Gastroesophageal sphincter (tissue), 4 donors: Measurements from ENCODE around the gene ABLIM2. TPM values are rescaled to one million over a fixed set of nuclear protein-coding genes. Genes with fewer than 3 reads are reported as not detected.

ENCODE experiments used
- ATAC-seq: fragments of 150-250 bp; one replicate; pipeline ENCODE4 v1.9.1; 2016; ENCODE audit warnings: mild to moderate bottlenecking, moderate library complexity
- H3K27ac ChIP-seq, 4 donors: fragments of 200-600 bp; sonication (generic) in 3 of 4; 1 replicate in 3 of 4; 2 replicates in 1 of 4; pipeline ENCODE4 v1.5.1; 2016 to 2019
- H3K27me3 ChIP-seq: fragments of 200-600 bp; sonication (generic); one replicate; pipeline ENCODE4 v1.5.1; 2019
- H3K36me3 ChIP-seq, 2 donors: fragments of 200-600 bp; sonication (generic); one replicate each; pipeline ENCODE4 v1.5.1; 2019; ENCODE audit warnings: control low read depth in 1 of 2
- H3K4me1 ChIP-seq, 3 donors: fragments of 200-600 bp; sonication (generic); 1 replicate in 2 of 3; 2 replicates in 1 of 3; pipeline ENCODE4 v1.5.1; 2016 to 2019; ENCODE audit warnings: control low read depth in 2 of 3
- H3K4me3 ChIP-seq, 2 donors: fragments of 200-600 bp; sonication (generic); one replicate each; pipeline ENCODE4 v1.5.1; 2019; ENCODE audit warnings: mild to moderate bottlenecking in 1 of 2, moderate library complexity in 1 of 2
- H3K9me3 ChIP-seq, 3 donors: fragments of 200-600 bp; sonication (generic); one replicate each; pipeline ENCODE4 v1.5.1; 2017 to 2019; ENCODE audit warnings: control low read depth in 2 of 3
- EP300 ChIP-seq: sonication (generic); formaldehyde crosslinking; IDR thresholded peaks from one replicate; pipeline ENCODE4 v1.6.1; 2017; ENCODE audit warnings: antibody characterized with exemption, mild to moderate bottlenecking
- POLR2A ChIP-seq, 2 donors: fragments of 450-650 bp; IDR thresholded peaks; one replicate each; pipeline ENCODE4 v1.6.1; 2017; ENCODE audit warnings: antibody characterized with exemption in 2 of 2, mild to moderate bottlenecking in 2 of 2, moderate library complexity in 1 of 2
- POLR2AphosphoS5 ChIP-seq: sonication (generic); formaldehyde crosslinking; IDR thresholded peaks from one replicate; pipeline ENCODE4 v1.6.1; 2017; ENCODE audit warnings: antibody characterized with exemption
- WGBS, 2 donors: methylation state at CpG; one replicate each; pipeline ENCODE4 v1.1.5; 2018; ENCODE audit warnings: low coverage in 1 of 2; 5-methylcytosine and 5-hydroxymethylcytosine counted together
- total RNA-seq, 4 donors: library from RNA; depleted of rRNA; stranded (reverse); fragments of >200 nt; gene quantifications; one replicate each; pipeline ENCODE4 v1.1.0, GENCODE V29; 2016
- TF ChIP-seq, protein P1 (sequence below), 4 experiments: fragments of 200-600 bp in 2 of 4; fragments of 450-650 bp in 2 of 4; sonication (generic) in 1 of 4; IDR thresholded peaks; one replicate each; pipeline ENCODE4 v1.5.1; 2017 to 2019; ENCODE audit warnings: antibody characterized with exemption in 4 of 4, mild to moderate bottlenecking in 2 of 4, moderate library complexity in 2 of 4

Gene ABLIM2
- total RNA-seq, 4 donors from 2014 or later, result 5.0 to 13.5 (median 8.0) TPM

DNA sequence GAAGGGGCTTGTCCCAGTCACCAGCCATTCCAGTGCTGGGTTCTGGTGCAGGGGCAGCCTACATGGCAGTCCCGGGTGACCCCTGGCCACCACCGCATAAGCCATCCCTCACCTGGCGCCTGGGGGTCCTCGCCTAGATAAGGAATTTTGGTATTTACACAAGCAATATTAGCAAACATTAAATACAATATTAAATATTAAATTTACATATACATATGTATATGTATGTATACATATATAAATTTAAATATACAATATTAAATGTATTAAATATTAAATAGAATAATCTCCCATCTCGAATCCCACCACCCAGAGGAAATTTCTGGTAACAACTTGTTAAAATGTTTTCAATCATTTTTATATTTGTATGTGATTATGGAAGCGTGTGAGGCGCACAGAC is 114.4 kb downstream of the ABLIM2 start:
- H3K4me3 ChIP-seq, result no peak overlapping the region
- no peaks in the 10 kb centered on the region for H3K27me3 ChIP-seq
- H3K9me3 ChIP-seq, result no peaks in the 10 kb centered on the region
- H3K27ac ChIP-seq, result no peak overlapping the region
- 88 to 94% methylated on average over 5 to 7 of the region's 7 CpGs for WGBS, 2 donors
- no peak for ATAC-seq
- no peaks in the 10 kb centered on the region for H3K4me1 ChIP-seq
- no peak for TF ChIP-seq POLR2A (IDR thresholded peaks at IDR 0.05)
- no peak for TF ChIP-seq EP300
- TF ChIP-seq, protein P1, sequence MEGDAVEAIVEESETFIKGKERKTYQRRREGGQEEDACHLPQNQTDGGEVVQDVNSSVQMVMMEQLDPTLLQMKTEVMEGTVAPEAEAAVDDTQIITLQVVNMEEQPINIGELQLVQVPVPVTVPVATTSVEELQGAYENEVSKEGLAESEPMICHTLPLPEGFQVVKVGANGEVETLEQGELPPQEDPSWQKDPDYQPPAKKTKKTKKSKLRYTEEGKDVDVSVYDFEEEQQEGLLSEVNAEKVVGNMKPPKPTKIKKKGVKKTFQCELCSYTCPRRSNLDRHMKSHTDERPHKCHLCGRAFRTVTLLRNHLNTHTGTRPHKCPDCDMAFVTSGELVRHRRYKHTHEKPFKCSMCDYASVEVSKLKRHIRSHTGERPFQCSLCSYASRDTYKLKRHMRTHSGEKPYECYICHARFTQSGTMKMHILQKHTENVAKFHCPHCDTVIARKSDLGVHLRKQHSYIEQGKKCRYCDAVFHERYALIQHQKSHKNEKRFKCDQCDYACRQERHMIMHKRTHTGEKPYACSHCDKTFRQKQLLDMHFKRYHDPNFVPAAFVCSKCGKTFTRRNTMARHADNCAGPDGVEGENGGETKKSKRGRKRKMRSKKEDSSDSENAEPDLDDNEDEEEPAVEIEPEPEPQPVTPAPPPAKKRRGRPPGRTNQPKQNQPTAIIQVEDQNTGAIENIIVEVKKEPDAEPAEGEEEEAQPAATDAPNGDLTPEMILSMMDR (IDR thresholded peaks at IDR 0.05), result no peak
- TF ChIP-seq POLR2AphosphoS5, result no peak
- peaks cover 0 to 9% of the 10 kb centered on the region in 2 donors for H3K36me3 ChIP-seq

DNA sequence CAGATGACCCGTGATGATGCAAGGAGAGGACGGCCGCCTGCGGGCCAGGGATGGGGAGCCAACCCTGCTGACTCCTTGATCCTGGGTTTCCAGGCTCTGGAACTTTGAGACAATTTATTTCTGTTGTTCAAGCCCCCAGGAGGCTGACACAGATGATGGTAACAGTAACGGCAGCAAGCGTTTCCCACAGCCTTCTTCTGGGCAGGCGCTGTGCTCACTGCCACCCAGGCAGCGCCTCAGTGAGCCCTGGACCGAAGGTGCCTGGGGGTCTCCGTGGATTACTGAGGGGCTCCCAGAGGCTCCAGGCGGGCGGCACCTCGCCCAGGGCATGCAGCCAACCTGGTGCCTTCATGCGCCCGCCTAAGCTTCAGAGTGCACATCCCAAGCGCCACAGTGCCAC is 115.0 kb downstream of the ABLIM2 start:
- Histone ChIP-seq H3K4me1 (no peaks in the 10 kb centered on the region), H3K4me3 (no peak overlapping the region), H3K9me3 (no peaks in the 10 kb centered on the region), H3K27ac (no peak overlapping the region), H3K36me3 (peaks cover 0 to 9% of the 10 kb centered on the region in 2 donors), H3K27me3 (no peaks in the 10 kb centered on the region)
- no peak for ATAC-seq
- TF ChIP-seq, protein P1 (IDR thresholded peaks at IDR 0.05), result no peak
- TF ChIP-seq POLR2AphosphoS5 (no peak), POLR2A (IDR thresholded peaks at IDR 0.05) (no peak), EP300 (no peak)
- WGBS, 2 donors, result 89 to 96% methylated on average over 4 to 5 of the region's 16 CpGs

DNA sequence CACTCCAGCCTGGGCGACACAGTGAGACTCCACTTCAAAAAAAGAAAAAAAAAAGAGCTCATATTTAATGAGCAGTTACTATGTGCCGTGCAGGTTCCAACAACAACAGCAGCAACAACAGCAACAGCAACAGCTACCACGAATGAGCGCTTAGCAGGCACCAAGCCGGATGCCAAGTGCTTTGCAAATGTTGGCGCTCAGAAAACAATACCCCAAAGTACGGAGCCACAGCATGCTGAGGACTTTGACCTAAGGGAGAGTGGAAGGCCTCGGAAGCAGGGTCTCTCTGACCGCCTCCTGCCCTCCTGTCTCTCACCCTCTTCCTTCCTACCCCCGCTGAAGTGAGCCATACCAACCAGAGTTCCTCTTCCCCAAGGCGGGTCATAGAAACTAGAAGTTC is 116.7 kb downstream of the ABLIM2 start:
- ATAC-seq, result no peak
- 85% methylated on average over 8 of the region's 11 CpGs; no CpG with 5 or more reads in 1 of the 2 donors for WGBS, 2 donors
- Histone ChIP-seq H3K4me3 (no peak overlapping the region), H3K4me1 (no peaks in the 10 kb centered on the region), H3K9me3 (no peaks in the 10 kb centered on the region), H3K27ac (no peak overlapping the region), H3K36me3 (peaks cover 0 to 9% of the 10 kb centered on the region in 2 donors), H3K27me3 (no peaks in the 10 kb centered on the region)
- TF ChIP-seq EP300 (no peak), POLR2A (IDR thresholded peaks at IDR 0.05) (no peak), POLR2AphosphoS5 (no peak)
- TF ChIP-seq, protein P1 (IDR thresholded peaks at IDR 0.05), result no peak

DNA sequence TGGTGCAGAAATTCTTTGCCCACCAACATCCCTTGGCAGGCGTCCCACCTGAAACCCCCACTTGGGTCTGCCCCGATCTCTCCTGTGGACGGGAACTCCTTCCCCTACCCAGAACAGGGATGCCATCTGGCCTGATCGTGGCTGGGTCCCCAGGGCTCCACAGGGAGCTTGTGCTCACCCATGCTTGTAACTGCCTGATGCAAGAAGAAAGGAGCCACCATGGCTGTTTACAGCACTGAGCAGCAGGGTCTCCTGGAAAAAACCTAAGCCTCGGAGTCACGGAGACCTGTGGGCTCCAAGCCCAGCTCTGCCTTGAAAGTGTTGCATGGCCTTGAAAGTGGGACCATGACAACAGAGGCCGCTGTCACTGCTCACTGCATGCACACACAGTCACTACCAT is 117.4 kb downstream of the ABLIM2 start:
- no peaks in the 10 kb centered on the region for H3K9me3 ChIP-seq
- H3K36me3 ChIP-seq, result peaks cover 0 to 14% of the 10 kb centered on the region in 2 donors
- ATAC-seq, result no peak
- H3K4me1 ChIP-seq, result no peaks in the 10 kb centered on the region
- no peaks in the 10 kb centered on the region for H3K27me3 ChIP-seq
- H3K27ac ChIP-seq, result no peak overlapping the region
- H3K4me3 ChIP-seq, result no peak overlapping the region
- TF ChIP-seq EP300, result no peak
- TF ChIP-seq, protein P1 (IDR thresholded peaks at IDR 0.05), result no peak
- TF ChIP-seq POLR2AphosphoS5, result no peak
- no peak for TF ChIP-seq POLR2A (IDR thresholded peaks at IDR 0.05)
- 60% methylated on average over 1 of the region's 7 CpGs; no CpG with 5 or more reads in 1 of the 2 donors for WGBS, 2 donors

DNA sequence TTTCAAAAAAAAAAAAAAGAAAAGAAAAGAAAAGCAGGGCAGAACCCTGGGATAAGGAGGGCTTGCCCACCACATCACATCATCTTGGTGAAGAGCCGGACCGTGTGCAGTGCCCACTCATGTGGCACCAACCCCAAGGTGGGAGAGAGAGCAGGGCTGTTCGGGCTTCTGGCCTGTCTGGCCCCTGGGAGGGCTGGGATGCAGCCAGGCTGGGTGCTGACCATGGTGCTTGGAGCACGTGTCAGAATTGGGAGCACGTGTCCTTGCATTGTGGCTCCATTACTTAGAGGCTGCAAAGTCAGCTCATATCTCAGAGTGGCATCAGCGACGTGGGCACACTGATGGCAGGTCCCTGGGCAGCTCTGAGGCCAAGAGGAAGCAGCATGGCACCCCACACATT is 118.0 kb downstream of the ABLIM2 start:
- no peaks in the 10 kb centered on the region for H3K4me1 ChIP-seq
- no peaks in the 10 kb centered on the region for H3K27me3 ChIP-seq
- peaks cover 0 to 19% of the 10 kb centered on the region in 2 donors for H3K36me3 ChIP-seq
- no peak overlapping the region for H3K4me3 ChIP-seq
- ATAC-seq, result no peak
- no peaks in the 10 kb centered on the region for H3K9me3 ChIP-seq
- WGBS, 2 donors, result no CpG with 5 or more reads among the region's 7 CpGs
- TF ChIP-seq, protein P1 (IDR thresholded peaks at IDR 0.05), result no peak
- no peak for TF ChIP-seq POLR2AphosphoS5
- no peak for TF ChIP-seq POLR2A (IDR thresholded peaks at IDR 0.05)
- no peak for TF ChIP-seq EP300
- no peak overlapping the region for H3K27ac ChIP-seq
